GM19240 (cell line): ENCODE results near the gene NTRK1.
A peak's percentile ranks its signal among the peaks of the same experiment; 100 is the strongest.
"Not testable (repeated sequence)": the region's sequence is repeated elsewhere in the genome, so short reads cannot be mapped to it uniquely, and the experiment has no call there.

Source experiments
- DNase-seq: peaks from one replicate; pipeline ENCODE4 v3.0.0; 2011; ENCODE audit warnings: low spot score; ENCODE audit not compliant: insufficient read length

The NTRK1 gene

DNA sequence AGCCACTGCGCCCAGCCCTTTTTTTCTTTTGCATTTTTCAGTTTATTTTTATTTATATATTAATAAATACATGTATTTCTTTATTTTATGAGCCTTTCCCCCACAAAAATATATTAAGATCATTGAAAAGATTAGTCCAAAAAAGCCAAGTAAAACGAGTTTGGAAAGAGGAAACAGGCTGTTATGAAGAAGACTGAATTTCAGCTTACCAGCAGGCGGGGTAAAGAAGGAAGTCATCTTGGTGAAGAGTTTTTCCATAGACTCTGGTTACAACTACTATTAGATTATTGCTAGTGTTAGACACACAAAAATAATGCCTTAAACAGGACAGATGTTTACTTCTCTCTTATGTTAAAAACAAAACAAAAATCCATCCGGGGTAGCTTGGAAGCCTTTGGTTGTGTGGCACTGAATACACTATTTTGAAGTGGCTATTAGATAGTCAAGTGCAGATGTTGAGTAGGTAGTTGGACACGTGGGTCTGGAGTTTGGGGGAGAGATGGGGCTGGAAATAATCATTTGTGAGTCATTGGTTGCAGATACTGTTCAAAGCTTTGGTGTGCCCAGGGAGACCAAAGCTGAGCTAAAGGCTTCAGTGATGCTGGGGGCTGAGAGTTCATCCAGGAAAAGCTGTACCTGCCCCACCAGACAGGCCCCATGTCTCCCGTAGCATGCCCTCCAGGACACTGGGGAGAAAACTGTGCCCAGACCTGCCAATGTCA, 51.1 kb downstream of the NTRK1 start:
- DNase-seq, result no peak

DNA sequence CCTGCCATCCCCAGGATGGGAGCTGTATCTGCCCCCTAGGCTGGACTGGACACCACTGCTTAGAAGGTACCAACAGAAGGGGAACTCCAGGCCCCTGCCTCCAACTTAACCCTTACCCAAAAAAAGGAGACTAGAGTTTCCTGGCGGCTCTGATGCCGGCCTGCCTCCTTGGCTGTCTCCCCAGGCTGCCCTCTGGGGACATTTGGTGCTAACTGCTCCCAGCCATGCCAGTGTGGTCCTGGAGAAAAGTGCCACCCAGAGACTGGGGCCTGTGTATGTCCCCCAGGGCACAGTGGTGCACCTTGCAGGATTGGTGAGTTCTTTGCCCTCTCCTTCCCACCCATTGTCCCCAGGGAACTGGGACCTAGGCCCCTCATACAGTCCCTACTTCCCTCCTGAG, 51.6 kb downstream of the NTRK1 start:
- DNase-seq, result no peak

DNA sequence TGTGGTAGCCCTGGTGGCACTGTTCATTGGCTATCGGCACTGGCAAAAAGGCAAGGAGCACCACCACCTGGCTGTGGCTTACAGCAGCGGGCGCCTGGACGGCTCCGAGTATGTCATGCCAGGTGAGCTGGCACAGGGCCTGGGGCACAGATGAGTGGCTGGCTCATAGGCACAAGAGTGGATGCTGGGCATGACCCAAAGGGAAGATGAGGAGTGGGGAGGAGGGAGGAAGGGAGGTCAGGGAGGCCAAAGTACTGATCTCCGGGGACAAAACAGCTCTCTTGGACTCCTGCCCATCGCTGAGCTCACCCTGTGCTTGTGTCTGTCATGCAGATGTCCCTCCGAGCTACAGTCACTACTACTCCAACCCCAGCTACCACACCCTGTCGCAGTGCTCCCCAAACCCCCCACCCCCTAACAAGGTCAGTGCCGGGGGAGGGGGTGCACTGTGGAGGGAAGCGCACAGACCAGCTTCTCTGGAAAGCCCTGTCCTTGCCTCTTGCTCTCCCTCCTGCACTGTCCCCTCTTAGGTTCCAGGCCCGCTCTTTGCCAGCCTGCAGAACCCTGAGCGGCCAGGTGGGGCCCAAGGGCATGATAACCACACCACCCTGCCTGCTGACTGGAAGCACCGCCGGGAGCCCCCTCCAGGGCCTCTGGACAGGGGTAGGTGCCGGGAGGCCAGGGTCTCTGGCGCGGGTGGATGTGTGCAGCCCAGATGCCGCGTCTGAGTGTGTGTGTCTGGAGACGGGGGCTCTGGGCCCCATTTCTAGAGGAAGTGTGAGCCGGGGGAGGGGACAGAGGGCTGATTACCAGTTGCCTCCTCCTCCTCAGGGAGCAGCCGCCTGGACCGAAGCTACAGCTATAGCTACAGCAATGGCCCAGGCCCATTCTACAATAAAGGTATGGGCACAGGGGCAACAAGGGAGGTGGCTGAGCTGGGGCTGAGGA, 52.5 kb downstream of the NTRK1 start:
- no peak for DNase-seq

DNA sequence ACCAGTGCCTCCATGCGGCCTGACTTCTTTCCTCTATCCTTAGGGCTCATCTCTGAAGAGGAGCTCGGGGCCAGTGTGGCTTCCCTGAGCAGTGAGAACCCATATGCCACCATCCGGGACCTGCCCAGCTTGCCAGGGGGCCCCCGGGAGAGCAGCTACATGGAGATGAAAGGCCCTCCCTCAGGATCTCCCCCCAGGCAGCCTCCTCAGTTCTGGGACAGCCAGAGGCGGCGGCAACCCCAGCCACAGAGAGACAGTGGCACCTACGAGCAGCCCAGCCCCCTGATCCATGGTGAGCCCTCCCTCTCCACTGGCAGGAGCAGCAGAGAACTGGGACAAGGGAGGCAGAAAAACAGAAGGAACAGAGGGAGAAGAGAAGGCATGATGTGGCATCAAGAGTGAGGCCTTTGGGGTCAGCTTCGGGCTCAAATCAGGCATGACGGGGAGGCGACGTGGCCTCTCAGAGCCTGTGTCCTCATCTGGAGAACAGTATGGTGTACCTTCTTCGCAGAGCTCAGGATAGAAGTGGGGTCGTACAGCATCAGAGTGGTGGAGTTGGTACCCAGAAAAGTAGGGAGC, 53.2 kb downstream of the NTRK1 start:
- DNase-seq, result no peak

DNA sequence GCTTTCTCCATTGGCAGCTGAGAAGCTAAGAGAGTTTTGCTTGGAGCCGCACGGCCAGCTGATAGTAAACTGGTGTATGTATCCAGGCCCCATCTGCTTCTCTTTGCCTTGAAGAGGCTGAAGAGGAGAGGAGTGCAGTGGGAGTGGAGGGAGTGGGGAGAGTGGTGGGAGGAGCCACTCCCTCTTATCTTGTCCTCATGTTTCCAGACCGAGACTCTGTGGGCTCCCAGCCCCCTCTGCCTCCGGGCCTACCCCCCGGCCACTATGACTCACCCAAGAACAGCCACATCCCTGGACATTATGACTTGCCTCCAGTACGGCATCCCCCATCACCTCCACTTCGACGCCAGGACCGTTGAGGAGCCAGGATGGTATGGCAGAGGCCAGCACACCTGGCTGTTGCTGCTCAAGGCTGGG, 53.8 kb downstream of the NTRK1 start:
- no peak for DNase-seq

DNA sequence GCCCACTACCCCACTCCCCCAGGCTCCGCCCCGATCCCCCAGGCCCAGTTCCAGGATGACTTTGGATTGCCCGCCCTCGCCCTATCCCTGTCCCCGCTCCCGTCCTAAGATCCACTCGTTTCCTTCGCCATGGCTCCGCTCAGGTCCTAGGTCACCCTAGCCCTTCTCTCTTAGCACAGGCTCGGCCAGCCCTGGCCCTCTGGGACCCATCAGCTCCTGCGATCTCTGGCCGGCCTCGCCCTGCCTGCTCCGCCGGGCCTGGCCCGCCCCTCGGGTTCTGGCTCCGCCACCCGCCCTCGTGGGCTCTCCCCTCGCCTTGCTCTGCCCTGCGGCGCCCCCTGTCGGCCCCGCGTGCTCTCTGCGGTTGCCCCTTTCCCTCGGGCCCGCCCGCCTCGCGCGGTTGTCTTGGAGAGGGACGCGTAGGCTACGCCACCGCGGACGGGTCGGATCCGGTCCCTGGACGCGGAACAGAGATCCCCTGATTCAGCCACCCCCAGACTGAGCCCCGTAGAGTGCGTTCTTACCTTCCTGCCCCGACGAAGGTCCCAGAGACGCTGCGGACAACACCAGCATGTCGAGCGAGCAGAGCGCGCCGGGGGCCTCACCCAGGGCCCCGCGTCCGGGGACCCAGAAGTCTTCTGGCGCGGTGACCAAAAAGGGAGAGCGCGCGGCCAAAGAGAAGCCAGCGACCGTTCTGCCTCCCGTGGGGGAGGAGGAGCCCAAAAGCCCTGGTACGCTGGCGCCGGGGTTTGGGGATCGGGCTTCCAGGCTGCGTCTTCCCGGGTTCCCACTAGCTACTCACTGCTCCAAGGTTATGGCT, 59.8 kb downstream of the NTRK1 start, which contains the start of gene LRRC71:
Gene LRRC71 (plus strand): TSS at position 400 of the 820 bp plus-strand sequence. CDS start 172 bp downstream, at position 572.
- DNase-seq, result peak; percentile 57

DNA sequence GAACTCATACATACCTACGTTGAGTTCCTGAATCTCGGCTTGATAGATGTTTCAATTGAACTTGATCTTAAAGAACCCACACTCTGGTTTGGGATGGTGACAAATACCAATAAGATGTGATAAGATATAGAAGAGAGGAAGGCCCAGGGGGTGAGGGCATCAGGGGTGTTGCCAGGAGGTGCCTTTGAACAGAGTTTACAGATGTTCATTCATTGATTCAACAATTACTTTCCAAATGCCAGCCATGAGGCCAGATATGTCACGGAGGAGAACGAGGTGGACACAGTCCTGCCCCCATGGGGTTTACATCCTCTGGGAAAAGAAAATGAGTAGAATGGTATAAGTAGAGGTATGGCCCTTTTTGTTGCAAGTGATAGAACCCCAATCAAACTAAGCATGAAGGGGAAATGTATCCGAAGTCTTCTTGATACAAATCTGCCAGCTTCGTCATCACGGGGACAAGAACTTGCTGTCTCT, 60.4 kb downstream of the NTRK1 start:
- no peak for DNase-seq

DNA sequence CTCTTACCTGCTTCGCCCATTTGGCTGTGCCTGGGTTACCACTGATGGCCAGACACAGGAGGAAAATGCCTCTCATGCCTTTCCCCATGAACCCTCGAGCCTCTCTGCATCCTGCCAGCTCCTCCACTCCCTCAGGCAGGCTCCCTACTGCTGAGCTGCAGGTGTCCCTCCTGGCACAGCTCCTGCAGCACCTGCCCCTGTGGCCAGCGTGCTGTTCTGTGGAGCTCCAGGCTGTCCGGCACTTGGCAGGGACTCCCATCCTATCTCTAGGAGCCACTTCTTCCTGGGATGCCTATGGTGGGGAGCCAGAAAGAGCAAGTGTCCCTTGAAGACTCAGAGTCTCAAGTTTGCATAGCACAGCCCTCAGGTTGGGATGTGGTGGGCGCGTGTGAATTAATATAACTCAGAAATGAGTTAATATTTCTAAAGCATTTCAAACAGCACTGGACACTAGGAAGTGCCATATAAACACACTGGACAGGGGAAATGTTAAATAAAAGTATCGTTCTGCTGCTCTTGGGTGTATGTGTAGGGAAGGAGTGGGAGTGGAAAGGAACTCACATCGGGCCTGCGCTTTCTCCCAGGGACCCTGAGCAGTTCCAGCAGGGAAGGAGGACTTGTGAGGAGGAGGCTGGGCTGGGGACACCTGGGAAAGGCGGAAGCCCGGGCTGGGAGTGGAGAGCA, 62.5 kb downstream of the NTRK1 start:
- no peak for DNase-seq

DNA sequence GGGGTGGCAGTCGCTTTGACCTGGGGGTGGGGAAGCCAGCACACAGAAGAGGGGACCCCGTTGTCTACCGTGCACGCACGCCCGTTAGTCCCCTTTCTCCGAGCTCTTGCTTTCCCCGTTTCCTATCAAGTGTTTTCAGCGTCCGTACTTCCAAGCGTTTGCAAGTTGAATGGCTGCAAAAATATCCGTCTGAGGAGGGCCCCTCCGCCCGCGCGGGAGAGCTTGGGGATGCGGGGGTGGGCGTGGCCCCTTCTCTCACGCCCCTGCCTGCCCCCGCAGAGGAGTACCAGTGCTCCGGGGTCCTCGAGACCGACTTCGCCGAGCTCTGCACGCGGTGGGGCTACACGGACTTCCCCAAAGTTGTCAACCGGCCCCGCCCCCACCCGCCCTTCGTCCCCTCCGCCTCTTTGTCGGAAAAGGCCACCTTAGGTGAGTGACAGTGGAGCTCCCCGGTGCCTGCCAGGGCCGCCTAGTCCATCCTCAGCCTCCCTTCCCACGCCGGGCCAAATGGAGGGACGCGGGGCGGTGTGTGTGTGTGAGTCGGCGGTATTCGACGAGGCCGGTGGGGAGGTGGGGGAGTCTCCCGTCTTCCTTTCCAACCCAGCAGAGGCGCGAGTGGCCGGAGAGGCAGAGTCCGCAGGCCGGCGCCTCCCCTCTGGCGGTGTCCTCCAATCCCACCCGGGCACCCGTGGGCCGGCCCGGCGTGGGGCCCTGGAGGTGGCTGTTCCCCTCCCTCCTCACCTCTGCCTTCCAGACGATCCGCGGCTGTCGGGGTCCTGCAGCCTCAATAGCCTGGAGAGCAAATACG, 63.2 kb downstream of the NTRK1 start:
- no peak for DNase-seq

DNA sequence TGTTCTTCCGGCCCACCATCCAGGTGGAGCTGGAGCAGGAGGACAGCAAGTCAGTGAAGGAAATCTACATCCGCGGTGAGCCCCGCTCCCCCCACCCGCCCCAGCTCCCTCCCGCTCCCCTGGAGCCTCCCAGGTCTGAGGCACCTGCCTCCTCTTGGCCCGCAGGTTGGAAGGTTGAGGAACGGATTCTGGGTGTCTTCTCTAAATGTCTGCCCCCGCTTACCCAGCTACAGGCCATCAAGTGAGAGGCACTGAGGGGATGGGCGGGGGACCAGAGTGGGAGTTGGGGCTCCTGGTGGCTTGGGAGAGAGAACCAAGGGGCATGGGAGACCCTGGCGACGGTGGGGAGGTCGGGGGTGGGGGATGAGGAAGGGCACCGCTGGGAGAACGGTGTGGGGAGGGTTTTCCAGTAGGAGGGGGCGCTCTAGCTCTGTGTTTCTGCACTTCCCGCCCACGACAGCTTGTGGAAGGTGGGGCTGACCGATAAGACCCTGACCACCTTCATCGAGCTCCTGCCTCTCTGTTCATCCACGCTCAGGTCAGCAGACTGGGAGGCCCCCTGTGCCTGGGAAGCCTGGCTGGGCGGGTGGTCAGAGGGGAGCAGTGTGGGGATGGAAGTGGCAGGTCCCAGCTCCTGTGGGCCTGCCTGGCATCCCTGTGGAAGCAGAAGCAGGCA, 64.0 kb downstream of the NTRK1 start:
- no peak for DNase-seq

DNA sequence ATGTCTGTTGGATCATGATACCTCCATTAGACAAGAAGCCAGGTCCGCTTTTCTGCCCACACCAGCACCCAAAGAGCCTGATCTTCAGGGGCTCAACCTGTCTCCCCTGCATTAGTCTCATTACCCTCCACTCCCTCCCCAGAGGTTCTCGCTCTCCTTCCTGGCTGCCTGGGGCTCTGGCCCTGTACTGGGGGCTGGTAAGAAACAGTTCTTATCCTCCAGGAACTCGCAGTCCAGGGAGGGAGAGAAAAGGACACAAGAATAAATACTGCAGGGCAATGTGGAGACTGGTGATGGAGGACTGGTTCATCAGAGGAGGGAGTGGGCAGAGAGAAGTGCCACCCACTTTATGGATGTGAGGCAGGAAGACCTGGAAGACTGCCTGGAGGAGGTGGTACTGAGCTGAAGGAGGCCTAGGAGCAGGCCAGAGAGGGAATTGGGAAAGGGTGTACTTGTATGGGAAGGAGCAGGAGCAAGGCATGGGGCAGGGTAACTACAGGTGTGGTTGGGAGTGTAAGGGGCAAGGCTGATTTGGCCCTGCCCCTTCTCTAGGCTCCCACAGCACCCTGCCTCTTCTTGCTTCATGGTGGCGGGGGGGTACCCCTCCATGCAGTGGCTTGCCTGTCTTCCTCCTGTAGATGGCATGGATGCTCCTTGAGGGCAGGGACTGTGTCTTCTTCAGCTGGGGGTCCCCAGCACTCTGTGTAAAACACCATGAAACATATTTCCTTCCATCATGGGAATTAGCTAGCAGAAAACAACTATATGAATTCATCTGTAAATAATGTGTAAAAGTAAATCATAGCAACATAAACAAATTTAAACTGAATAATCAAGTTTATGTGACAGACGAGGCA, 64.7 kb downstream of the NTRK1 start:
- DNase-seq, result no peak

DNA sequence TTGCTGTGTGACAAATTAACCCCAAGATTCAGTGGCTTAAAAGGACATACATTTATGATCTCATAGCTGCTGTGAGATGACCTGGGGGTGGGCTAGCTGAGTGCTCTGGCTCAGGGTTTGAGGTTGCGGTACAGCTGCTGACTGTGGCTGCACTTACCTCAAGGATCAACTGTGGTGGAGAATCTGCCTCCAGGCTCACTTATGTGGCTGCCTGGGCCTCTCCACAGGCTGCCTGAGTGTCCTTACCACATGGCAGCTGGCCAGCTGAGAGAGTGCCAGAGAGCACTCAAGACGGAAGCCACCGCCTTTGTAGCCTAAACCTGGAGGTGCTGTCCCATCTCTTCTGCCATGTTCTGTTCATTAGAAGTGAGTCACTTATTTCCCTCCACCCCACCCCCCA, 65.5 kb downstream of the NTRK1 start:
- DNase-seq, result no peak

DNA sequence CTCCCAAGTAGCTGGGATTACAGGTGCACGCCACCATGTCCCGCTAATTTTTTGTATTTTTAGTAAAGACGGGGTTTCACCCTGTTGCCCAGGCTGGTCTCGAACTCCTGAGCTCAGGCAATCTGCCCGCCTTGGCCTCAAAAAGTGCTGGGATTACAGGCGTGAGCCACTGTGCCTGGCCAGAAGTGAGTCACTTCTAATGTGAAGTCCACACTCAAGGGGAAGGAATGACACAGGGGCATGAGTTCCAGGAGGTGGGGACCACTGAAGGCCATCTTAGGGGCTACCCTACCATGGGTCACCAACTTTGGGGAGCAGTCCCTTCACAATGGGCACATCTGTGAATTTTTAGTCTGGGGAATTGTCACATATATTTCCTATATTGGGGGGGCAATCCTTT, 66.0 kb downstream of the NTRK1 start:
- DNase-seq, result not testable (repeated sequence)

DNA sequence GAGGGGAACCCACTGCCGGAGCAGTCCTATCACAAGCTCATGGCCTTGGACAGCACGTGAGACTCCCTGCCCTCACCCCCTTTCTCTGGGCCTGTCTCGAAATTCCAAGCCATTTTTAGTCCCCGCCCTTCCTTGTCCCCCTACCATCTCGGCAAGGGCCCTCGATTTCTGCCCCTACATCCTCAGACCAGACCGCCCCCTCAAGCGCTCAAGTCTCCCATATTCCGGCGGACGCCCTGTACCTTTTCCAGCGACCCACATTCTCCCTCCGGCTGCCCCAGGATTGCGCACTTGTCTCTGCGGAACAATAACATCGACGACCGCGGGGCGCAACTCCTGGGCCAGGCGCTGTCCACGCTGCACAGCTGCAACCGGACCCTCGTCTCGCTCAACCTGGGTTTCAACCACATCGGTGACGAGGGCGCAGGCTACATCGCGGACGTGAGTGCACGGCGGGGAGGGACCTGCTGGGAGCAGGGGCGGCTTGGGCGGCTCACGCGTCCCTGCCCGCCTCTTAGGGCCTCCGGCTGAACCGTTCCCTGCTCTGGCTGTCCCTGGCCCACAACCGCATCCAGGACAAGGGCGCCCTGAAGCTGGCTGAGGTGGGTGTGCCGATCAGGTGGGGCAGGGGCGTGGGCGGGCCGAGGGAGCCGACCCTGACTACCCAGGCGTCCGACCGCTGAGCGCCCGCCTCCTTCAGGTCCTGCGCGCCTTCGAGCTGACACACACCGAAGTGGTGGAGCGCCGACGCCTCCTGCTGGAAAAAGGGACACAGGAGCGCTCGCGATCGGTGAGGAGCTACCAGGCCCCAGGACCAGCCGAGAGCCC, 66.8 kb downstream of the NTRK1 start:
- peak; percentile 54 for DNase-seq

DNA sequence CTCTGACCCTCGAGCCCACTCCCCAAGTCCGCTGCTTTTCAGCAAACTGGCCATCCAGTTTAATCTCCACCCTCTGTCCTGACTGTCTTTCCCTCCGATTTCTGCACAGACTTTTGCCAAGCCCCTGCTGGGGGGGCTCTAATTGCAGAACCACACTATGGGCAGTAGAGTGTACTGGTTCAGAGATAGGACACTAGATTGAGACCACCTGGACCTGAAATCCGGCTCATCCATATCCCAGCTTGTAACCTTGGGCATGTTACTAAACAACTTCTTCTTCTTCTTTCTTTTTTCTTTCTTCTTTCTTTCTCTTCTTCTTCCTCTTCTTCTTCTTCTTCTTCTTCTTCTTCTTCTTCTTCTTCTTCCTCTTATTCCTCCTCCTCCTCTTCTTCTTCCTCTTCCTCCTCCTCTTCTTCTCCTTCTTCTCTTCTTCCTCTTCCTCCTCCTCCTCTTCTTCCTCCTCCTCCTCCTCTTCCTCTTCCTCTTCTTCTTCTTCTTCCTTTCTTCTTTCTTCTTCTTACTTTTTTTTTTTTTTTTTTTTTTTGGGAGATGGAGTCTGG, 67.5 kb downstream of the NTRK1 start:
- DNase-seq, result no peak

DNA sequence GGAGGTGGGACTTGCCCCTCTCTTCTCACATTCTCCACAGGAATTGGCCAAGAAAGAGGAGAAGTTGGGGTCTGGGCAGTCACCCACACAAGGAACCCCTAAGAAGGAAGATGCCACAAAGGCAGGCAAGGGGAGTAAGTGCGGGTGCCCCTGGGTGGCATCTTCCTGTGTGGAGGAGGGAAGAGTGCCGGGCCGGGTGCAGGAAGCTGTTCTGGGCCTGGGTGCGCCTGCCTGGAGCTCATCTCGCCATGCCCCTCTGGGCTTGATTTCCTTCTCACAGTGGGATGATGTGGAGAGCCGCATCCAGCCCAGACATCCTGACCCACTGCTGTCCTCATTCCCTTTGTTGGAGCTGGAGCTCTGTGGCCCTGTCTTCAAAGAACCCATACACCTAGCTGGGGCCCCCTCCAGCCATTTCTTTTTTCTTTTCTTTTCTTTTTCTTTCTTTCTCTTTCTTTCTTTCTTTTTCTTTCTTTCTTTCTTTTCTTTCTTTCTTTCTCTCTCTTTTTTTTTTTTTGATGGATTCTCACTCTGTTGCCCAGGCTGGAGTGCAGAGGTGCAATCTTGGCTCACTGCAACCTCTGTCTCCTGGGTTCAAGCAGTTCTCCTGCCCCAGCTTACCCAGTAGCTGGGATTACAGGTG, 69.1 kb downstream of the NTRK1 start:
- no peak for DNase-seq
